Astrocyte (in vitro differentiated cells and primary cell): Measurements from ENCODE around the gene TRIM44. TPM values are rescaled to one million over a fixed set of nuclear protein-coding genes. Genes with fewer than 3 reads are reported as not detected.

ENCODE experiments used
- DNase-seq: peaks from one replicate; pipeline ENCODE4 v3.0.0-alpha.2; 2010; ENCODE audit warnings: low read depth
- FAIRE-seq: peaks from 2 replicates; lab custom pipeline; 2011; peaks lifted over from hg19 to GRCh38; lab: Jason Lieb, UNC
- H2AFZ ChIP-seq: 2 replicates; pipeline ENCODE4 v1.6.0; 2012; ENCODE audit warnings: low read depth, low read length, inconsistent platforms
- H3K27ac ChIP-seq: 2 replicates; pipeline ENCODE4 v1.5.1; 2011; ENCODE audit warnings: low read depth, low read length, inconsistent platforms
- H3K27me3 ChIP-seq: 2 replicates; pipeline ENCODE4 v1.6.0; 2011; ENCODE audit warnings: low read length, inconsistent platforms; ENCODE audit not compliant: insufficient read depth
- H3K36me3 ChIP-seq: 2 replicates; pipeline ENCODE4 v1.5.1; 2011; ENCODE audit warnings: low read length, inconsistent platforms; ENCODE audit not compliant: insufficient read depth
- H3K4me1 ChIP-seq: 2 replicates; pipeline ENCODE4 v1.5.1; 2011; ENCODE audit warnings: low read length, inconsistent platforms; ENCODE audit not compliant: insufficient read depth
- H3K4me2 ChIP-seq: 2 replicates; pipeline ENCODE4 v1.6.0; 2012; ENCODE audit warnings: low read length, inconsistent platforms
- H3K4me3 ChIP-seq: 2 replicates; pipeline ENCODE4 v1.5.1; 2011; ENCODE audit warnings: low read depth, mild to moderate bottlenecking, low read length, inconsistent platforms; ENCODE audit not compliant: insufficient read depth
- H3K79me2 ChIP-seq: 2 replicates; pipeline ENCODE4 v1.6.0; 2012; ENCODE audit warnings: mild to moderate bottlenecking, low read length, inconsistent platforms; ENCODE audit not compliant: insufficient read depth
- H3K9ac ChIP-seq: 2 replicates; pipeline ENCODE4 v1.6.0; 2012; ENCODE audit warnings: mild to moderate bottlenecking, low read length, inconsistent platforms
- H3K9me3 ChIP-seq: 2 replicates; pipeline ENCODE4 v1.5.1; 2012; ENCODE audit warnings: low read depth, mild to moderate bottlenecking, low read length, inconsistent platforms; ENCODE audit not compliant: insufficient read depth
- H4K20me1 ChIP-seq: 2 replicates; pipeline ENCODE4 v1.6.0; 2012; ENCODE audit warnings: low read length, inconsistent platforms; ENCODE audit not compliant: insufficient read depth
- H3K27ac Mint-ChIP-seq: one replicate; pipeline ENCODE4 v1.8.0; 2021; ENCODE audit warnings: mild to moderate bottlenecking, mixed read lengths; ENCODE audit not compliant: unreplicated experiment
- H3K27me3 Mint-ChIP-seq: one replicate; pipeline ENCODE4 v1.8.0; 2021; ENCODE audit warnings: low read depth, mixed read lengths; ENCODE audit not compliant: unreplicated experiment
- H3K36me3 Mint-ChIP-seq: one replicate; pipeline ENCODE4 v1.8.0; 2021; ENCODE audit warnings: low read depth, mixed read lengths; ENCODE audit not compliant: unreplicated experiment
- H3K4me1 Mint-ChIP-seq: one replicate; pipeline ENCODE4 v1.8.0; 2021; ENCODE audit warnings: low read depth, mixed read lengths; ENCODE audit not compliant: unreplicated experiment
- H3K4me3 Mint-ChIP-seq: one replicate; pipeline ENCODE4 v1.8.0; 2021; ENCODE audit warnings: mild to moderate bottlenecking, moderate library complexity, mixed read lengths; ENCODE audit not compliant: unreplicated experiment
- H3K9me3 Mint-ChIP-seq: one replicate; pipeline ENCODE4 v1.8.0; 2021; ENCODE audit warnings: mild to moderate bottlenecking, mixed read lengths; ENCODE audit not compliant: unreplicated experiment
- EZH2 ChIP-seq: IDR thresholded peaks from 2 replicates; pipeline ENCODE4 v1.6.1; 2012; ENCODE audit warnings: mild to moderate bottlenecking, low read length, inconsistent platforms; ENCODE audit not compliant: insufficient read depth
- total RNA-seq: library from RNA; stranded (reverse); gene quantifications from 2 replicates; pipeline ENCODE4 v1.2.1, GENCODE V29; 2021
- TF ChIP-seq, protein P1 (sequence below): IDR thresholded peaks from 2 replicates; pipeline ENCODE4 v1.5.1; 2011; ENCODE audit warnings: low read depth, mild to moderate bottlenecking, inconsistent platforms, low read length, moderate library complexity; ENCODE audit not compliant: insufficient read depth

TRIM44 gene
- total RNA-seq, 1 donor from 2014 or later: 61.0 TPM

DNA sequence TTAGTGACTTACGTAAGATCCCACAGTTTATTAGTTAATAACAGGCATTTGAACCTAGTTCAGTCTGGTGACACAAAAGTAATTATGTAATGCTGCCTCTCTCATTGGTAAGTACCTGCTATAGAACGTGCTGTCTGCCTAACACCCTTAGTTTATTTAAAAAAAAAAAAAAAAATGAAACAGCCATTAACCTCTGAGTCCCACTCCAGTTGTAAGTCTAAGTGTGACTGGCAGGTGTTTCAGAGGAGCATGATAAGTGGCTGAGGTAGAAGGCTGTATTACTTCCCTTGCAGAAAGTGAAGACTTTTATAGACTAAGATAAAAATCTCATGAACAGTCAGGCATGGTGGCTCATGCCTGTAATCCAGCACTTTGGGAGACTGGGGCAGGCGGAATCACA lies 140.5 kb downstream of the TRIM44 start:
- TF ChIP-seq, protein P1, sequence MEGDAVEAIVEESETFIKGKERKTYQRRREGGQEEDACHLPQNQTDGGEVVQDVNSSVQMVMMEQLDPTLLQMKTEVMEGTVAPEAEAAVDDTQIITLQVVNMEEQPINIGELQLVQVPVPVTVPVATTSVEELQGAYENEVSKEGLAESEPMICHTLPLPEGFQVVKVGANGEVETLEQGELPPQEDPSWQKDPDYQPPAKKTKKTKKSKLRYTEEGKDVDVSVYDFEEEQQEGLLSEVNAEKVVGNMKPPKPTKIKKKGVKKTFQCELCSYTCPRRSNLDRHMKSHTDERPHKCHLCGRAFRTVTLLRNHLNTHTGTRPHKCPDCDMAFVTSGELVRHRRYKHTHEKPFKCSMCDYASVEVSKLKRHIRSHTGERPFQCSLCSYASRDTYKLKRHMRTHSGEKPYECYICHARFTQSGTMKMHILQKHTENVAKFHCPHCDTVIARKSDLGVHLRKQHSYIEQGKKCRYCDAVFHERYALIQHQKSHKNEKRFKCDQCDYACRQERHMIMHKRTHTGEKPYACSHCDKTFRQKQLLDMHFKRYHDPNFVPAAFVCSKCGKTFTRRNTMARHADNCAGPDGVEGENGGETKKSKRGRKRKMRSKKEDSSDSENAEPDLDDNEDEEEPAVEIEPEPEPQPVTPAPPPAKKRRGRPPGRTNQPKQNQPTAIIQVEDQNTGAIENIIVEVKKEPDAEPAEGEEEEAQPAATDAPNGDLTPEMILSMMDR: no peak
- no peak for TF ChIP-seq EZH2
- Histone ChIP-seq H3K9ac (no peak overlapping the region), H4K20me1 (peaks cover 17% of the 10 kb centered on the region), H2AFZ (no peak overlapping the region), H3K4me3 (no peak overlapping the region), H3K27ac (no peak overlapping the region), H3K9me3 (no peaks in the 10 kb centered on the region), H3K36me3 (no peaks in the 10 kb centered on the region), H3K79me2 (peaks cover 16% of the 10 kb centered on the region), H3K4me1 (peaks cover 9% of the 10 kb centered on the region), H3K27me3 (no peaks in the 10 kb centered on the region), H3K4me2 (no peak overlapping the region)
- no peak for DNase-seq
- Mint-ChIP-seq H3K27ac (no peak overlapping the region), H3K36me3 (peaks cover 8% of the 10 kb centered on the region), H3K27me3 (no peaks in the 10 kb centered on the region), H3K4me3 (no peak overlapping the region), H3K9me3 (peaks cover 3% of the 10 kb centered on the region), H3K4me1 (peaks cover 24% of the 10 kb centered on the region)
- FAIRE-seq: no peak

DNA sequence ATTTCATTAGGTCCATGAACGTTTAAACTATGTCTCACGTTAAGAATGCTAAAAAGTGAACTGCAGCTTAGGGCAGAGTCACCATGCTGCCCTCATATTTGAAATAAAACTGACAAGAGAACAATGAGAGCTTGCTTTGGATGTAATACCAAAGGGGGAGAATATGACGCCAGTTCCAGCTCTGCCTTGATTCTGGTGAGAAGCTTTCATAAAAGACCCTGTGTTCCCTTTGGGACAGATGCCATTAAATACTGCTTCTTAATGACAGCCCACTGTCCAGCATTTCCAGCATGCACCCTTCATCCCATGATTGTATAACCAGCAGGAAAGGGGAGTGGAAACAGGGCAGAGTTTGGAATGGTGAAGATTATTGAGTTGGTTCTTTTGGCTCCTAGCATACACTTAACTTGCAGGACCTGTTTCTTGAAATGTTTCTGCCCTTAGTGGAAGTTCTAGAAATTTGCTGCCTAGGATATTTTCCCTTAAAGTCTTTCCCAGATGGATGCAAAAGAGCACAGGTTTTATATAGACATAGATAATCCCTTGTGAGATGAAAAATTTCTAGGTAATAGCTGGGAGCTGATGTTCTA lies 142.0 kb downstream of the TRIM44 start:
- Mint-ChIP-seq H3K4me1 (peaks cover 12% of the 10 kb centered on the region), H3K36me3 (peaks cover 8% of the 10 kb centered on the region), H3K9me3 (peaks cover 3% of the 10 kb centered on the region), H3K4me3 (no peak overlapping the region), H3K27ac (no peak overlapping the region), H3K27me3 (no peaks in the 10 kb centered on the region)
- Histone ChIP-seq H3K9ac (no peak overlapping the region), H3K4me3 (no peak overlapping the region), H3K79me2 (peaks cover 6% of the 10 kb centered on the region), H3K36me3 (no peaks in the 10 kb centered on the region), H2AFZ (no peak overlapping the region), H3K4me1 (no peaks in the 10 kb centered on the region), H3K4me2 (no peak overlapping the region), H3K27ac (no peak overlapping the region), H4K20me1 (peaks cover 13% of the 10 kb centered on the region), H3K9me3 (no peaks in the 10 kb centered on the region), H3K27me3 (no peaks in the 10 kb centered on the region)
- TF ChIP-seq, protein P1: no peak
- TF ChIP-seq EZH2: no peak
- DNase-seq (no peak), FAIRE-seq (no peak)

DNA sequence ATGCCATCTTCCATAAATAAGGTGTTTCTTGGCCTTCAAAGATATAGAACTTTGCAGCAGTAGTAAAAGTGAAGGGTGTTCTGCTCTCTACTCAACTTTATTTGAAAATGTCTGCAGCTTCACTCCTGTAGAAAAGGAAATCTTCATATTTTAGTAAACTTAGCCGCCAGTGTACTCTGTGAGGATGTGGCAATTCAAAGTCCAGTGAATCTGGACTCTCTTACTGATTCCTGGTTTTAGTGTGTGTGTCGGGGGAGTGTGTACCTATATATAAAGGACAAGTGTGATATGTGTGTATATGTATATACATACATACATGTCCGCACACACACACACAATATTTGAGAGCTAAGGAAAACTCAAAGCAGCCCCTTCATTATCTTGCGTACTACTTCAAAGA lies 147.0 kb downstream of the TRIM44 start:
- no peaks in the 10 kb centered on the region for H3K9me3 Mint-ChIP-seq
- Histone ChIP-seq H3K79me2 (no peaks in the 10 kb centered on the region), H3K27me3 (no peaks in the 10 kb centered on the region), H4K20me1 (peaks cover 3% of the 10 kb centered on the region), H3K27ac (no peak overlapping the region), H3K4me3 (no peak overlapping the region), H3K9me3 (no peaks in the 10 kb centered on the region), H3K4me1 (no peaks in the 10 kb centered on the region), H2AFZ (no peak overlapping the region), H3K9ac (no peak overlapping the region), H3K36me3 (no peaks in the 10 kb centered on the region), H3K4me2 (no peak overlapping the region)
- TF ChIP-seq EZH2: no peak
- TF ChIP-seq, protein P1: no peak
- H3K36me3 Mint-ChIP-seq: peaks cover 8% of the 10 kb centered on the region
- FAIRE-seq: no peak
- H3K27me3 Mint-ChIP-seq: no peaks in the 10 kb centered on the region
- no peak overlapping the region for H3K27ac Mint-ChIP-seq
- no peak overlapping the region for H3K4me3 Mint-ChIP-seq
- no peaks in the 10 kb centered on the region for H3K4me1 Mint-ChIP-seq
- no peak for DNase-seq
